Uterus (tissue), 2 donors: ENCODE results near the gene QSOX2.

Experiments
- CTCF ChIP-seq, 4 experiments: fragments of 200-600 bp in 2 of 4; fragments of 450-650 bp in 2 of 4; sonication (generic) in 2 of 4; IDR thresholded peaks; one replicate each; pipeline ENCODE4 v1.5.1; 2016 to 2019; ENCODE audit warnings: antibody characterized with exemption in 4 of 4, mild to moderate bottlenecking in 2 of 4, moderate library complexity in 1 of 4
- POLR2A ChIP-seq, 2 donors: fragments of 450-650 bp; IDR thresholded peaks; one replicate each; pipeline ENCODE4 v1.6.1; 2016; ENCODE audit warnings: antibody characterized with exemption in 2 of 2, mild to moderate bottlenecking in 1 of 2, moderate library complexity in 1 of 2

- TF ChIP-seq CTCF (IDR thresholded peaks at IDR 0.05): no peak
- no peak for TF ChIP-seq POLR2A (IDR thresholded peaks at IDR 0.05)
Observed at GRCh38 chr9:136209786-136210185, 35.8 kb downstream of the QSOX2 start.
